ES-I3 (cell line): Measurements from ENCODE around the gene CILP2.

Source experiments
- H3K36me3 ChIP-seq: 2 replicates; pipeline ENCODE4 v1.6.1; 2013; ENCODE audit warnings: mild to moderate bottlenecking, low read length, control low read depth, moderate library complexity; ENCODE audit not compliant: insufficient read depth
- H3K4me1 ChIP-seq: 2 replicates; pipeline ENCODE4 v1.6.1; 2013; ENCODE audit warnings: mild to moderate bottlenecking, control low read depth, low read length; ENCODE audit not compliant: insufficient read depth
- H3K9ac ChIP-seq: 2 replicates; pipeline ENCODE4 v1.6.1; 2013; ENCODE audit warnings: low read depth, mild to moderate bottlenecking, low read length, moderate library complexity
- H3K9me3 ChIP-seq: 2 replicates; pipeline ENCODE4 v1.6.1; 2013; ENCODE audit warnings: mild to moderate bottlenecking, low read length, moderate library complexity; ENCODE audit not compliant: control insufficient read depth, insufficient read depth

The CILP2 gene

DNA sequence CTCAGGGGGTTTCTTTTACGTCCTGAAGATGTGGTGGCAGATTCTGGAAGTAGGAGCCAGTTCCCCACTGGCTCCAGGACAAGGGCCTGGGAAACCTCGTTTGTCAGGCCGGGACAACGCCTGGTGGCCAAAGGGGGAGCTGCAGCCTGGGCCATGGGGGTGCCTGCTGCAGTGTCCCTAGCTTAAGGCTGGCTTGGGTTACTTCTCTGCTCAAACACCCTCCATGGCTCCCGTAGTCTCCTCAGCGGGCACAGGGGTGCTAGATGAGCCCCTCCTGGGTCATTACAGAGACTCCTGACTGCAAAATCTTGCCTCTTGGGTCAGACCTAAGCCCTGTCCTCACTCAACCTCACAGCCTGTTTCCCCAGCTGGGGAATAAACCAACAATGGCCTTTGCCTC is 14.7 kb downstream of the CILP2 start:
- H3K9me3 ChIP-seq, result no peaks in the 10 kb centered on the region
- H3K4me1 ChIP-seq, result peaks cover 5% of the 10 kb centered on the region; the same call in 1 of the 2 replicates
- no peak overlapping the region for H3K9ac ChIP-seq
- no peaks in the 10 kb centered on the region for H3K36me3 ChIP-seq

DNA sequence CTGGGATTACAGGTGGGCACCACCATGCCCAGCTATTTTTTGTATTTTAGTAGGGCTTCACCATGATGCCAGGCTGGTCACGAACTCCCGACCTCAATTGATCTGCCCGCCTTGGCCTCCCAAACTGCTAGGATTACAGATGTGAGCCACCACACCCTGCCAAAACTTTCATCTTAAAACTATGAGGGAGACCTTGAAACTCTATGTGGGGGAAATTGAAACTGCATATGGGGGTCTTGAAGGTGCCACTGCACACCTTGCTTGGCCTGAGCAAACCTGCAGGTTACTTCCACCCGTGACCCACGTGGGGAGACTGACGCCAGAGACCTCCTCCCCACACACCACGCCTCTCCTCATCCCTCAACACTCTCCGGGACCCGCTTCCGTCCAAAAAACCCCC is 15.6 kb downstream of the CILP2 start:
- Histone ChIP-seq H3K9me3 (no peaks in the 10 kb centered on the region), H3K36me3 (no peaks in the 10 kb centered on the region)

DNA sequence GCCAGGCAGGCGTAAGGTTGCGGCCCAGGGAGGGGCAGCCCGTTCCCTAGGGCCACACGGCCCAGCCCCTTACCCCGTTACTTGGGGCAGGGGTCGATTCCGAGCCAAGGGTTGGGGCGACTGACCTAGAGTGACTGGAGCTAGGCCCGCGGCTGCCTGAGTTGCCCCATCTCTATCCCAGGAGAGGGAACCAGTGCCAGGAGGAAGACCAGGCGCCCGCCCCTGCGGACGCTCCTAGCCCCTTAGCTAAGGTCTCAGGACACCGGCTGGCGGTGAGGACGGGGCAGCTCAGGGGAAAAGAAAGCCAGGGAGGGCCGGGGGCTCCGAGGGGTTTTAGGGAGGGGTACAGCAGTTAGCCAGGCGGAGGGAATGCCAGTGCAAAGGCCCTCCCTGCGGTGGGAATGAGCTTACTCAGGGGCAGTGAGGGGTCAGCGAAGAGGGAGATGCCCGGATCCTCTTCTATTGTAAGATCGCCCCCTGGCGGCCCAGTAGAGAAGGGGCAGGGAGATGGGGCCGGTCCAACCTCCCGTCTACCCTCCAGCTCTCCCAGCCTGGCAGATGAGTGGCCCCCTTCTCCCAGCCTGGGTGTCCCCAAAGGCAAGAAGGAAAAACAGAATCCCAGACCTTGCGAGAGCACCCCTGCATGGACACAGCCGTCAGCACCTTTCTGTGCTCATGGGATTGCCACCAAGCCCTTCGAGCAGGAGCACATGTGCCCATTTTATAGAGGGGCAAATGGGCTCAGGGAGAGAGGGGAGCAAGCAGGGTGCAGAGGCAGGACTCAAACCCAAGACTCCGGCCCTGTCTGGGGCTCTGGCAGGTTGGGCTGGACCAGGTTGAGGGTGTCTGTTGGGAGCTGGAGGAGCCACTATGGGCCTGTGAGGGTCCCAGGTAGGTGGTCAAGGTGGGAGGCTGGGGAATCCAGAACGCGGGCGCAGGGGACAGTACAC is 16.3 kb downstream of the CILP2 start:
- Histone ChIP-seq H3K9me3 (no peaks in the 10 kb centered on the region), H3K9ac (no peak overlapping the region), H3K4me1 (peaks cover 5% of the 10 kb centered on the region; the same call in 1 of the 2 replicates), H3K36me3 (no peaks in the 10 kb centered on the region)

More for the DNA sequence above, 15.6 kb downstream of the CILP2 start:
- H3K9ac ChIP-seq, result no peak overlapping the region
- H3K4me1 ChIP-seq, result peaks cover 5% of the 10 kb centered on the region; the same call in 1 of the 2 replicates

DNA sequence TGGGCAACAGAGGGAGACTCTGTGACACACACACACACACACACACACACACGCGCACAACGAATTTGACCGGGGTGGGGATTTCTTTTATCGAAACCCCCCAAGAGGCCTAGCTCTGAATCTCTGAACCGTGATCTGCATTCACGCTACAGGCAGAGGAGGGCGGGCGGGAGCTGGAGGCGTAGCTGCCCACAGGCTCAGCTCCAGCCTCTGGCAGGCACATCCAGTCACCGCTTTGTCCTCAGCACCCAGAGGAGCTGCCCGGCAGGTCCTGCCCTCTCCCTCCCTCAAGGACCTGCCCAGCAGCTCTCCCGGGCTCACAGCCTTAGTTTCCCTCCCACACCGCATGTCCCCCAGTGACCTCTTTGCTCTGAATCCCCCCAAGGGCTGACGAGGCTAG is 20.0 kb downstream of the CILP2 start:
- H3K4me1 ChIP-seq, result no peaks in the 10 kb centered on the region
- H3K9ac ChIP-seq, result no peak overlapping the region
- H3K36me3 ChIP-seq, result no peaks in the 10 kb centered on the region
- no peaks in the 10 kb centered on the region for H3K9me3 ChIP-seq

DNA sequence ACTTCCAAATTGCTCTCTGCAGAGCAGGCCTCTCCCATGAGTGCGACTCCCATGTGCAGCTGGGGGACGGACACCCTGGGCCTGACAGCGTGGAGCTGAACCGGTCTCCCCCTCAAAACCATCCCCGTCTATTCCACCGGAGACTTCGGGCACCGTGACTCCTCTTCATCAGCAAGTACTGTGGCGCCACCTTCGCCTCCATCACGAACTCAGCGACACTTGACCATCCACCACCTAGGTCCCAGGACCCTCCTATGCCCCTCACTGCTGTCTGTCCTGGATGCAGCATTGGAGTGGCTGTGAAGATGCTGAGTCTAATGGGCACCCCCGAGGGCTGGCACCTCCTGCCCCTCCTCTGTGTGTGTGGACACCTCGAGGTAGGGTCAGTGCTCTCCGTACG is 20.6 kb downstream of the CILP2 start:
- Histone ChIP-seq H3K9ac (no peak overlapping the region), H3K9me3 (no peaks in the 10 kb centered on the region), H3K36me3 (no peaks in the 10 kb centered on the region), H3K4me1 (no peaks in the 10 kb centered on the region)

DNA sequence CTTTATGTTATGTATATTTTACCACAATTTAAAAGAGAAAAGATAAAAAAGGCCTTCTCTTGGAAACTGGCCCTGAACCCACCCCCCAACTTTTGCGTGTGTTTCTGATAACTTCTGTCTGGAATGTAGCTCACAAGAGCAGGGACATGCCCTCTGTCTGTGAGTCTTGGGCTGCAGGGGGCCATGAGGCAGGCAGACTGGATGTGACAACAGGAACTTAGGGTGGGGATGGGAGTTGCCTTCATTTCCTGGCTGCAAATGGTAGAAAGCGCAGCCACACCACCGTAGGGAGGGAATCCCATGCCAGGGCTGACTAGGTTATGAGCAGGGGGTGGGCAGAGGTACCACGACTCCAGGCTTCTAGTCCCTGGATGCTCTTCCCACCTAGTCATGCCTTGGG is 21.9 kb downstream of the CILP2 start:
- Histone ChIP-seq H3K9me3 (no peaks in the 10 kb centered on the region), H3K9ac (no peak overlapping the region), H3K4me1 (no peaks in the 10 kb centered on the region), H3K36me3 (no peaks in the 10 kb centered on the region)

DNA sequence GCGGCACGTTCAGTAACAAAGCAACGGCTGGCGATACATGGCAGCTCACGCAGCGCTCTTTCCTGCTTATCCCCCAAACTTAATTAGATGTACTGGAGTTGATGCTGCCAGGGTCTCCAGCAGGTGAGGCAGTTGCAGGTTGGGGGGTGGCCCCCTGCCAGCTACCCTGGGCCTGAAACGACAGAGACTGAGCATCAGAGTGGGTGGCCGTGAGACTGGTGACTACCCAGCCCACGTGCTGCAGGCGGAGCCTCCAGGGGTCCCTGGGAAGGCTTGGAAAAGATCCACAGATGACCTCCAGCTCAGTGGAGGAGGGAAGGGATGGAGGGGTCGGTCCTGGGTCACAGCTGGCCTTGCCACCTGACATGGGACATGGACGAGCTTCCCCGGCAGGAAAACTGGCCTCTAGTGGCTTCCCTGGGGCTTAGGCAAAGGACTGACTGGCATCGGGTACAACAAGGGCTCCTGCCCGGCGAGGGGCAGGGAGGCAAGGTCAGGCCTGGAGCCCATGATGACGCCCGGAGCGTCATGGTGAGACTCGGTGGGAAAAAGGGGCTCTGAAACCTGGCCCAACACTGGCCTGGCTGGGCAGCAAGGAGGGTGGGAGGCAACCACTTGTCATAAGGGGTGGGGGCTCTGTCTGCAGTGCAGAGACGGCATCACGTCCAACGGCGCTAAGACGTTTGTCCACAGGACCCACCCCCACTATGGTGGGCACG is 24.0 kb downstream of the CILP2 start:
- Histone ChIP-seq H3K9ac (no peak overlapping the region), H3K36me3 (no peaks in the 10 kb centered on the region), H3K4me1 (no peaks in the 10 kb centered on the region), H3K9me3 (no peaks in the 10 kb centered on the region)

DNA sequence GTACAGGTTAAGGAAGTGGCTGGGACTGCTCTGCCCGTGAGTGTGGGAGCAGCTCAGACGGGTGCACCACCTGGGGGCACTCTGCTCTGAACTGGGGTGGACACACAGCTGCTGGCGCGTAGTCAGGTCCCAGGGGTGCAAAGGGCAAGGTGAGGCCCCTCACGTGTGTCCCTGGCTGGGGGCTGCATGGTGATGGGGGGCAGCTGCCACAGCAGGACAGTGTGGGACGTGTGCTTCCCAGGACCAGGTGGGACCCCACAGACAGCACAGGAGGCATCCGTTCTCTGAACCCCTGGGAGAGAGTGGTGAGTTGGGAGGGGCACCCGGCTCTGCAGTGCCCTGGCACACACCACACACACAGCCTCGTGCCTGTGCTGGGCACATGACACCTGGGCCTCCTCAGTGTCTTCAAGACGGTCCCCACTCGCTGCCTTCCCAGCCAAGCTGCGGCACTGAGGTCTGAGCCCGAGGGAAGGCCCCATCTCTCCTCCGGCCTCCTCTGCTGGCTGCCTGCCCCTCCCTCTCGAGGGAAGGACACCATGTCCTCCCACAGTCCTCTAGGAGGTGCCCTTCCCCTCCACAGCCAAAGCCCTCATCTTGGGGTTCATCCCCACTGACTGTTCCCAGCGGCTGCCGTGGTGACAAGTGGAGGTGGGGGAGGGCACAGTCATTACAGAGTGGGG is 24.7 kb downstream of the CILP2 start:
- Histone ChIP-seq H3K4me1 (no peaks in the 10 kb centered on the region), H3K36me3 (no peaks in the 10 kb centered on the region), H3K9me3 (no peaks in the 10 kb centered on the region), H3K9ac (no peak overlapping the region)

DNA sequence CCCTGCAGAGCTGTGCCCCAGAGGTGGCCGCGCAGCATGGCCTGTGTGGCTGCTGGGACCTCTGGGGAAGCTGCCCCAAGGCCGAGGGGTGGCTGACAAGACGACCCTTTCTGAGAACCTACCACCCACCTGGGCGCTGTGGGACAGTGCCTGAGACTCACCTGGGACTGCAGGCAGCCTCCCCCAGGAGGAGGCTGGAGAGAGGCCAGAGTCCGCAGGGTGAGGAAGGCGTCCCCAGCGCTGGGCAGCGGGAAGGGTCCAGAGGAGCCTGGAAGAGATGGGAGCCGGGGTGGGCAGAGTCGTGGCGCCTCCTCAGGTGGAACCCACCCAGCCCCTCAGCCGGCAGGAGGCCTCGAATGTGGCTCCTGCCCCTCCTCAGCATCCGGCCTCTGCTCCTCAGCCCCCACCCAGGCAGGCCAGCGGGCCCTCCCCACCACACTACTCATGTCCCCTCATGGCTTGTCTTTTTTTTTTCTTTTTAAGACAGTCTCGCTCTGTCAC is 25.3 kb downstream of the CILP2 start:
- H3K36me3 ChIP-seq, result no peaks in the 10 kb centered on the region
- no peak overlapping the region for H3K9ac ChIP-seq
- no peaks in the 10 kb centered on the region for H3K9me3 ChIP-seq
- H3K4me1 ChIP-seq, result no peaks in the 10 kb centered on the region

DNA sequence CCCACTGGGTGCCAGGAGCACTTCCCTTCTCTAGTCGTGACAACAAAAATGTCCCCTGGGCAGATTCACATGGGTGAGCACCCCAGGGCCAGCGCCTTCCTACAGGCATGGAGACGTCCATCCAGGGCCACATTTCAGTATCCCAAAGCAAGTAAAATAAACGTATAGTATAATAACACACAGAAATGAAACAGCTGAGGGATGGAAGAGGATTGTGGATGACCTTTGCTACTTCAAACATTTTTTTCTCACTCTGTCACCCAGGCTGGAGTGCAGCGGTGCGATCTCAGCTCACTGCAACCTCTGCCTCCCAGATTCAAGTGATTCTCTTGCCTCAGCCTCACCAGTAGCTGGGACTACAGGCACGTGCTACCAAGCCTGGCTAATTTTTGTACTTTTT is 28.2 kb downstream of the CILP2 start:
- H3K36me3 ChIP-seq, result no peaks in the 10 kb centered on the region; the same call in 1 of the 2 replicates
- no peaks in the 10 kb centered on the region for H3K9me3 ChIP-seq
- H3K4me1 ChIP-seq, result no peaks in the 10 kb centered on the region
- no peak overlapping the region for H3K9ac ChIP-seq

DNA sequence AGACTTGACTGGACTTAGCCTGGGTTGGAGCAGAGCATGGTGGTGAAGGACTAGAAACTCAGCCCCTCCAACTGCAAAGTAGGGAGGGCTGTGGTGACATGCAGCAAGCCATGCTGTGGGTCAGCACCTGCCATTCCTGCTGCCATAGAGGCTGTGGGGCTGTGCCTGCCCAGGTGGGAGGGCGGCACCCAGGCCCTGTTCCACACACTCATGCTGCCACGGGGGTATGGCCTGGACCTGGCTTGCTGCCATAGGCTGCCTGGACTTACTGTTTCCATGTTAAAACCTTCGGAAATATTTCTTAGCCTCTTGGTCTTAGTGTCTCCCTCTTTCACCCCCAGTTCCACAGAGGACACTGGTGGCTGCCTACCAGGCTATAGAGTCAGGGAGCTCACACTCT is 29.3 kb downstream of the CILP2 start:
- no peaks in the 10 kb centered on the region; the same call in 1 of the 2 replicates for H3K36me3 ChIP-seq
- no peaks in the 10 kb centered on the region for H3K4me1 ChIP-seq
- H3K9ac ChIP-seq, result no peak overlapping the region
- H3K9me3 ChIP-seq, result no peaks in the 10 kb centered on the region

DNA sequence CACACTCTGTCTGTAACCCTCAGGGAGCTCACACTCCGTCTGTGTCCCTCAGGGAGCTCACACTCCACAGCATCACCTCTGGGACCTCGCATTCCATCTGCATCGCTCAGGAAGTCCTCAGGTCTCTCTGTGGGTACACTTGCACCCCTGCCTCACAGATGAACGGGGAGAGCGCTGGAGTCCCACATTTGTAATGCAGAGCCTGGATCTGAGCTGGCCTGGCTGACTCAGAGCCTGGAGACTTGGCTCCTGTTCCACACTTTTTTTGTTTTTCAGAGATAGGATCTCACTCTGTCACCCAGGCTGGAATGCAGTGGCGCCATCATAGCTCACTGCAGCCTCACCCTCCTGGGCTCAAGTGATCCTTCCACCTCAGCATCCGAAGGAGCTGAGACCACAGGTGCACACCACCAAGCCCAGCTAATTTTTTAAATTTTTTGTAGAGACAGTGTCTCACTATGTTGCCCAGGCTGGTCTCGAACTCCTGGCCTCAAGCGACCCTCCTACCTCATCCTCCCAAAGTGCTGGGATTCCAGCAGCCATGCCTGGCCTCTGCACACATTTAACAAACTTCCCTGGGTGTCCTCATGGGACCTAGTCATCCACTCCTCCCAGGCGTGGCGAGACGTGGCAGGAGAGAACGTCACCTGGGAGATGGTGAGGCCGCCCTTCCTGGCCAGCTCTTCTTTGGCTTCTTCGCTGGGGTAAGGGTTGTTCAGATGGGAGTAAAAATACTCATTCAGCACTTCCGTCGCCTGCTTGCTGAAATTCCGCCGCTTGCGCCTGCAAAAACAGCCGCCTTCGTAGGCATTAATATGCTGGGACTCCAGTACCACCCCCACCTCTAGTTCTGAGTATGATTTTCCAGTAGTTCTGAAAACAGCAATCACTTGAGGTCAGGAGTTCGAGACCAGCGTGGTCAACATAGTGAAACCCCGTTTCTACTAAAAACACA is 31.0 kb downstream of the CILP2 start:
- Histone ChIP-seq H3K4me1 (no peaks in the 10 kb centered on the region), H3K9me3 (no peaks in the 10 kb centered on the region), H3K36me3 (no peaks in the 10 kb centered on the region; the same call in 1 of the 2 replicates), H3K9ac (no peak overlapping the region)

DNA sequence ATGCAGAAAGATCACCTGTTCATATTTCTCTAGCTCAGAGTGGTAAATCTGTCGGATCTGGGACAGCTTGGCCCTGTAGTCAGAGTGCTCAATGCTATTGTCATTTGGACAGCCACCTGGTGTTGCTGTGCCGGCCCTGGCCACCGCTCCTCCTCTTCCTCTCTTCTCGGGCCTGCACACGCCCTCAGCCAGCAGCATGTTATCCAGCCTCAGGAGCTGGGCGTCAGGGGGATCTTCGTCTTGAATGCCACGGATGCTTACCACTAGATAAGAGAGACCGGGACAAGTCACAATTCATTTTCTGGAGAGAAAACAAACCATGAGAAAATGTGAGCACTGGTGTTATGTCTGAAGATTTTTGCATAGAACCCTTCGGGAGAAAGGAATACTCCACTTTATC is 32.5 kb downstream of the CILP2 start:
- Histone ChIP-seq H3K36me3 (no peaks in the 10 kb centered on the region; the same call in 1 of the 2 replicates), H3K9ac (no peak overlapping the region), H3K4me1 (peaks cover under 1% of the 10 kb centered on the region), H3K9me3 (no peaks in the 10 kb centered on the region)
